AG09309 (cell line): Measurements from ENCODE around the gene ROR1.

Experiments used
- DNase-seq: peaks from one replicate; pipeline ENCODE4 v3.0.0-alpha.2; 2010; ENCODE audit warnings: low read depth
- H3K4me3 ChIP-seq: 2 replicates; pipeline ENCODE4 v1.5.1; 2011; ENCODE audit warnings: mild to moderate bottlenecking, low read depth, low read length, moderate library complexity; ENCODE audit not compliant: control insufficient read depth
- CTCF ChIP-seq: IDR thresholded peaks from 2 replicates; pipeline ENCODE4 v1.5.1; 2011; ENCODE audit warnings: mild to moderate bottlenecking, low read depth, low read length, inconsistent platforms; ENCODE audit not compliant: insufficient read depth, control insufficient read depth; ENCODE audit errors: missing control alignments

ROR1 gene

GRCh38 chr1:63882048-63882704 lies 108.4 kb downstream of the ROR1 start:
- DNase-seq = no peak
- TF ChIP-seq CTCF = no peak

GRCh38 chr1:63883494-63884235 lies 109.8 kb downstream of the ROR1 start:
- DNase-seq = no peak
- TF ChIP-seq CTCF = no peak
- no peak overlapping the region for H3K4me3 ChIP-seq

More at GRCh38 chr1:63882048-63882704, 108.4 kb downstream of the ROR1 start:
- H3K4me3 ChIP-seq = no peak overlapping the region

- TF ChIP-seq CTCF = no peak
- no peak for DNase-seq
- H3K4me3 ChIP-seq = no peak overlapping the region
Observed at GRCh38 chr1:63884486-63884885, 110.7 kb downstream of the ROR1 start.

GRCh38 chr1:63885899-63886298 lies 112.1 kb downstream of the ROR1 start:
- no peak for TF ChIP-seq CTCF
- no peak for DNase-seq
- no peak overlapping the region for H3K4me3 ChIP-seq

GRCh38 chr1:63886340-63886739 lies 112.5 kb downstream of the ROR1 start:
- no peak for TF ChIP-seq CTCF
- DNase-seq = no peak
- no peak overlapping the region for H3K4me3 ChIP-seq

GRCh38 chr1:63887809-63888208 lies 114.0 kb downstream of the ROR1 start:
- no peak for DNase-seq
- no peak for TF ChIP-seq CTCF
- H3K4me3 ChIP-seq = no peak overlapping the region
